ENCODE data around the gene ADAM12. TPM values are rescaled to one million over a fixed set of nuclear protein-coding genes. Genes with fewer than 3 reads are reported as not detected.

Gene ADAM12
- total RNA-seq, 1 experiment from 2014 or later: 0.24 TPM

DNA sequence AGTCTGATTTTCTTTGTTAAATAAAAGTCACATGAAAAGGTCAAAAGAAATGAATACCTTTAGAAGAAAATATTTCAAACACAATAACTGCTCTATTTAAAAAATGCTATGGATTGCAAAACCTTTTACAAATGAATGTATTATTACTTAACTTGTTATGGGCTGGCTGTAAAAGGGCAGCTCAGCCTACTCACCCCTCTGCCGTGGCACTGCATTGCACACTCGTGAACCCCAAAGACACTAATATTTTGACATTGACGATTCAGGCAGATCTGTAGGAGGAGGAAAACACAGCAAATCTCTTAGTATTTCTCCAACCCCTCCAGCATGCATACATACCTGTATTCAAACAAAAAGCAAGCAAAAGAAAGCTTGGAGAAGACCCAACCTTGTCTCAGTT lies 342.4 kb downstream of the ADAM12 start:
- H3K27me3 Mint-ChIP-seq (ENCODE audit: low read depth): no peaks in the 10 kb centered on the region
- H3K36me3 Mint-ChIP-seq (ENCODE audit: insufficient read depth in 1 of 3, low read depth in 3 of 3): no peaks in the 10 kb centered on the region; a peak in 1 of 7 replicates
- Histone ChIP-seq H4K20me1 (ENCODE audit: control insufficient read depth, insufficient read depth, insufficient read length) (no peaks in the 10 kb centered on the region), H3K4me2 (ENCODE audit: insufficient read depth, insufficient read length, low read length) (no peak overlapping the region), H2BK20ac (ENCODE audit: low read depth, low read length, poor library complexity, severe bottlenecking) (no peak overlapping the region), H3K4ac (ENCODE audit: low read depth, low read length) (no peak overlapping the region), H3K23me2 (ENCODE audit: insufficient read length, low read depth, low read length, poor library complexity, severe bottlenecking) (no peaks in the 10 kb centered on the region), H3K4me1 (ENCODE audit: insufficient read depth, low read length) (no peaks in the 10 kb centered on the region), H3K14ac (ENCODE audit: insufficient read depth, low read length) (no peak overlapping the region), H2AFZ (ENCODE audit: low read length) (no peak overlapping the region), H3K23ac (ENCODE audit: insufficient read length, low read depth, low read length) (no peak overlapping the region), H3K56ac (ENCODE audit: insufficient read length, low read depth, low read length) (no peak overlapping the region), H2BK15ac (ENCODE audit: low read depth, low read length) (no peak overlapping the region), H4K5ac (ENCODE audit: insufficient read length, low read depth, low read length) (no peak overlapping the region), H3K79me2 (ENCODE audit: insufficient read depth, low read length) (no peaks in the 10 kb centered on the region), H3K9me3 (ENCODE audit: control insufficient read depth, low read depth, low read length) (no peaks in the 10 kb centered on the region), H3K79me1 (ENCODE audit: insufficient read depth, low read depth, low read length, poor library complexity, severe bottlenecking) (no peaks in the 10 kb centered on the region), H2BK12ac (ENCODE audit: insufficient read length, low read depth, low read length) (no peak overlapping the region), H2AK5ac (ENCODE audit: insufficient read length, low read length) (no peak overlapping the region), H4K91ac (ENCODE audit: insufficient read length, low read depth, low read length) (no peak overlapping the region), H2BK120ac (ENCODE audit: low read depth, low read length, poor library complexity, severe bottlenecking) (no peak overlapping the region), H2BK5ac (ENCODE audit: insufficient read length, low read length) (no peak overlapping the region), H3K27ac (ENCODE audit: insufficient read length, low read depth, low read length) (no peak overlapping the region), H4K8ac (replicated peaks; ENCODE audit: insufficient read length, low read depth, low read length) (no peak overlapping the region), H3K9ac (ENCODE audit: extremely low read depth, insufficient read length, low read length) (no peak overlapping the region), H3T11ph (ENCODE audit: low read length) (no peak overlapping the region), H3K18ac (ENCODE audit: insufficient read length, low read depth, low read length) (no peak overlapping the region), H3K27me3 (ENCODE audit: insufficient read depth, low read length) (no peaks in the 10 kb centered on the region)
- no peak overlapping the region for H3K27ac Mint-ChIP-seq
- no peak overlapping the region for H3K4me3 Mint-ChIP-seq
- TF ChIP-seq, protein P1, sequence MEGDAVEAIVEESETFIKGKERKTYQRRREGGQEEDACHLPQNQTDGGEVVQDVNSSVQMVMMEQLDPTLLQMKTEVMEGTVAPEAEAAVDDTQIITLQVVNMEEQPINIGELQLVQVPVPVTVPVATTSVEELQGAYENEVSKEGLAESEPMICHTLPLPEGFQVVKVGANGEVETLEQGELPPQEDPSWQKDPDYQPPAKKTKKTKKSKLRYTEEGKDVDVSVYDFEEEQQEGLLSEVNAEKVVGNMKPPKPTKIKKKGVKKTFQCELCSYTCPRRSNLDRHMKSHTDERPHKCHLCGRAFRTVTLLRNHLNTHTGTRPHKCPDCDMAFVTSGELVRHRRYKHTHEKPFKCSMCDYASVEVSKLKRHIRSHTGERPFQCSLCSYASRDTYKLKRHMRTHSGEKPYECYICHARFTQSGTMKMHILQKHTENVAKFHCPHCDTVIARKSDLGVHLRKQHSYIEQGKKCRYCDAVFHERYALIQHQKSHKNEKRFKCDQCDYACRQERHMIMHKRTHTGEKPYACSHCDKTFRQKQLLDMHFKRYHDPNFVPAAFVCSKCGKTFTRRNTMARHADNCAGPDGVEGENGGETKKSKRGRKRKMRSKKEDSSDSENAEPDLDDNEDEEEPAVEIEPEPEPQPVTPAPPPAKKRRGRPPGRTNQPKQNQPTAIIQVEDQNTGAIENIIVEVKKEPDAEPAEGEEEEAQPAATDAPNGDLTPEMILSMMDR (conservative IDR thresholded peaks at IDR 0.05): no peak
- no peak for DNase-seq
- no peaks in the 10 kb centered on the region for H3K9me3 Mint-ChIP-seq
- WGBS (ENCODE audit: extremely low coverage, insufficient read length, low lambda C conversion rate): no CpG with 5 or more reads among the region's 3 CpGs
- peaks cover 8 to 10% of the 10 kb centered on the region in 2 experiments for H3K4me1 Mint-ChIP-seq

All from H9 (cell line).